ENCODE results near the gene CCDC6.

Gene CCDC6

GRCh38 chr10:59825932-59826331, 80.4 kb downstream of the CCDC6 start:
- H3K4me1 ChIP-seq (ENCODE audit: control insufficient read depth in 2 of 2, insufficient read depth in 1 of 2, low read depth in 1 of 2, low read length in 2 of 2) = no peaks in the 10 kb centered on the region
- no peak overlapping the region for H3K23ac ChIP-seq (ENCODE audit: low read depth, low read length, poor library complexity)
- no peak overlapping the region for H4K8ac ChIP-seq (ENCODE audit: low read depth, low read length)
- peaks cover 2 to 23% of the 10 kb centered on the region in 2 donors for H3K36me3 ChIP-seq (replicated peaks in 1 of 2; ENCODE audit: control insufficient read depth in 2 of 2, insufficient read depth in 2 of 2, low read length in 2 of 2)
- H4K91ac ChIP-seq (ENCODE audit: low read depth, low read length, poor library complexity) = no peak overlapping the region
- H2BK120ac ChIP-seq (ENCODE audit: low read depth, low read length) = no peak overlapping the region
- H2BK15ac ChIP-seq (ENCODE audit: low read length) = no peak overlapping the region
- no peak overlapping the region for H2BK5ac ChIP-seq (ENCODE audit: low read length)
- H3K14ac ChIP-seq (ENCODE audit: low read length) = no peak overlapping the region
- peaks cover 4 to 26% of the 10 kb centered on the region in 2 donors for H3K9me3 ChIP-seq (replicated peaks in 1 of 2; ENCODE audit: control insufficient read depth in 2 of 2, insufficient read depth in 1 of 2, low read depth in 1 of 2, low read length in 2 of 2)
- no peak overlapping the region for H2AFZ ChIP-seq (ENCODE audit: low read length)
- H2AK5ac ChIP-seq (ENCODE audit: low read depth, low read length) = no peak overlapping the region
- no peak overlapping the region for H3K9ac ChIP-seq (ENCODE audit: low read depth, low read length, poor library complexity)
- no peak overlapping the region for H3K4me3 ChIP-seq (ENCODE audit: low read length in 2 of 2)
- H3K18ac ChIP-seq (ENCODE audit: low read length) = no peak overlapping the region
- no peak overlapping the region for H3K4me2 ChIP-seq (ENCODE audit: insufficient read depth, low read length, poor library complexity, severe bottlenecking)
- H3K27ac ChIP-seq (replicated peaks; ENCODE audit: low read length) = no peak overlapping the region
- no peaks in the 10 kb centered on the region for H3K27me3 ChIP-seq (ENCODE audit: control insufficient read depth in 3 of 3, insufficient read depth in 3 of 3, low read depth in 1 of 3, low read length in 3 of 3)
- no peak overlapping the region for H2BK12ac ChIP-seq (ENCODE audit: low read length)
- H3K79me1 ChIP-seq (ENCODE audit: low read depth, low read length) = peaks cover 2% of the 10 kb centered on the region
- no peak for DNase-seq (ENCODE audit: low spot score)
- no peak overlapping the region for H3K4ac ChIP-seq (ENCODE audit: low read length)

- Histone ChIP-seq H3K9me3 (replicated peaks in 1 of 2; ENCODE audit: control insufficient read depth in 2 of 2, insufficient read depth in 1 of 2, low read depth in 1 of 2, low read length in 2 of 2) (peaks cover 4 to 26% of the 10 kb centered on the region in 2 donors), H2BK5ac (ENCODE audit: low read length) (no peak overlapping the region)
These were observed 82.6 kb downstream of the CCDC6 start for GRCh38 chr10:59823751-59824150.

GRCh38 chr10:59823111-59823510, 83.2 kb downstream of the CCDC6 start:
- H3K18ac ChIP-seq (ENCODE audit: low read length) = peak overlapping the region; percentile 12
- H3K4me3 ChIP-seq (ENCODE audit: low read length in 2 of 2) = no peak overlapping the region
- peak overlapping the region; percentile 29 for H2BK120ac ChIP-seq (ENCODE audit: low read depth, low read length)
- no peak overlapping the region for H4K91ac ChIP-seq (ENCODE audit: low read depth, low read length, poor library complexity)
- WGBS, 2 donors (ENCODE audit: extremely low coverage in 2 of 2, insufficient read length in 2 of 2, insufficient replicate concordance in 1 of 2) = no CpG with 5 or more reads among the region's 6 CpGs
- H3K79me1 ChIP-seq (ENCODE audit: low read depth, low read length) = no peaks in the 10 kb centered on the region
- H4K8ac ChIP-seq (ENCODE audit: low read depth, low read length) = no peak overlapping the region
- H3K4ac ChIP-seq (ENCODE audit: low read length) = no peak overlapping the region
- H3K9ac ChIP-seq (ENCODE audit: low read depth, low read length, poor library complexity) = no peak overlapping the region
- peaks cover 0 to 17% of the 10 kb centered on the region in 2 donors for H3K36me3 ChIP-seq (replicated peaks in 1 of 2; ENCODE audit: control insufficient read depth in 2 of 2, insufficient read depth in 2 of 2, low read length in 2 of 2)
- H3K23ac ChIP-seq (ENCODE audit: low read depth, low read length, poor library complexity) = no peak overlapping the region
- no peaks in the 10 kb centered on the region for H3K4me1 ChIP-seq (ENCODE audit: control insufficient read depth in 2 of 2, insufficient read depth in 1 of 2, low read depth in 1 of 2, low read length in 2 of 2)
- H3K4me2 ChIP-seq (ENCODE audit: insufficient read depth, low read length, poor library complexity, severe bottlenecking) = no peak overlapping the region
- H3K14ac ChIP-seq (ENCODE audit: low read length) = no peak overlapping the region
- no peak overlapping the region for H2BK15ac ChIP-seq (ENCODE audit: low read length)
- H2BK12ac ChIP-seq (ENCODE audit: low read length) = no peak overlapping the region
- H2AK5ac ChIP-seq (ENCODE audit: low read depth, low read length) = no peak overlapping the region
- no peaks in the 10 kb centered on the region for H3K27me3 ChIP-seq (ENCODE audit: control insufficient read depth in 3 of 3, insufficient read depth in 3 of 3, low read depth in 1 of 3, low read length in 3 of 3)
- H2BK5ac ChIP-seq (ENCODE audit: low read length) = no peak overlapping the region
- H3K9me3 ChIP-seq (replicated peaks in 1 of 2; ENCODE audit: control insufficient read depth in 2 of 2, insufficient read depth in 1 of 2, low read depth in 1 of 2, low read length in 2 of 2) = peaks cover 4 to 26% of the 10 kb centered on the region in 2 donors
- no peak for DNase-seq (ENCODE audit: low spot score)
- no peak overlapping the region for H3K27ac ChIP-seq (replicated peaks; ENCODE audit: low read length)
- H2AFZ ChIP-seq (ENCODE audit: low read length) = no peak overlapping the region

More at GRCh38 chr10:59823751-59824150, 82.6 kb downstream of the CCDC6 start:
- Histone ChIP-seq H3K27me3 (ENCODE audit: control insufficient read depth in 3 of 3, insufficient read depth in 3 of 3, low read depth in 1 of 3, low read length in 3 of 3) (no peaks in the 10 kb centered on the region), H3K79me1 (ENCODE audit: low read depth, low read length) (no peaks in the 10 kb centered on the region), H2BK15ac (ENCODE audit: low read length) (no peak overlapping the region), H2BK12ac (ENCODE audit: low read length) (no peak overlapping the region), H3K23ac (ENCODE audit: low read depth, low read length, poor library complexity) (no peak overlapping the region), H3K9ac (ENCODE audit: low read depth, low read length, poor library complexity) (no peak overlapping the region), H3K18ac (ENCODE audit: low read length) (no peak overlapping the region), H3K4me2 (ENCODE audit: insufficient read depth, low read length, poor library complexity, severe bottlenecking) (no peak overlapping the region), H2AK5ac (ENCODE audit: low read depth, low read length) (no peak overlapping the region), H4K91ac (ENCODE audit: low read depth, low read length, poor library complexity) (no peak overlapping the region), H2AFZ (ENCODE audit: low read length) (no peak overlapping the region), H3K4me1 (ENCODE audit: control insufficient read depth in 2 of 2, insufficient read depth in 1 of 2, low read depth in 1 of 2, low read length in 2 of 2) (no peaks in the 10 kb centered on the region), H3K27ac (replicated peaks; ENCODE audit: low read length) (no peak overlapping the region), H3K4me3 (ENCODE audit: low read length in 2 of 2) (no peak overlapping the region), H2BK120ac (ENCODE audit: low read depth, low read length) (no peak overlapping the region), H4K8ac (ENCODE audit: low read depth, low read length) (no peak overlapping the region), H3K4ac (ENCODE audit: low read length) (no peak overlapping the region), H3K36me3 (replicated peaks in 1 of 2; ENCODE audit: control insufficient read depth in 2 of 2, insufficient read depth in 2 of 2, low read length in 2 of 2) (peaks cover 0 to 12% of the 10 kb centered on the region in 2 donors), H3K14ac (ENCODE audit: low read length) (no peak overlapping the region)
- no peak for DNase-seq (ENCODE audit: low spot score)

DNA sequence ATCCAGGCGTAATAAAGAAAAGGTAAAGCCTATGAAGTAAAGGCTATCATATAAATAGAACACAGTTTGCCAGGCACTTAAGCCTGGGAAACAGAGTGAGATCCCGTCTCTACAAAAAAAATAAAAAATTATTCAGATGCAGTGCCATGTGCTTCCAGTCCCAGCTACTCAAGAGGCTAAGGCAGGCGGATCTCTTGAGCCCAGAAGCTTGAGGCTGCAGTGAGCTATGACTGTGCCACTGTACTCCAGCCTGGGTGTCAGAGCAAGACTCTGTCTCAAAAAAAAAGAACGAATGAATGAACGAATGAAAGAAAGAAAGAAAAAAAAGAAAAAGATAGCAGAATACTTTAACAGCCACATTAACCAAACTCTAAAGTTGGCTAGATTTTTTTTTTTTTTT, 85.9 kb downstream of the CCDC6 start:
- Histone ChIP-seq H3K27ac (replicated peaks; ENCODE audit: low read length) (no peak overlapping the region), H3K18ac (ENCODE audit: low read length) (no peak overlapping the region), H3K9me3 (replicated peaks in 1 of 2; ENCODE audit: control insufficient read depth in 2 of 2, insufficient read depth in 1 of 2, low read depth in 1 of 2, low read length in 2 of 2) (peaks cover 4 to 26% of the 10 kb centered on the region in 2 donors), H2BK120ac (ENCODE audit: low read depth, low read length) (no peak overlapping the region), H3K4ac (ENCODE audit: low read length) (no peak overlapping the region), H3K36me3 (replicated peaks in 1 of 2; ENCODE audit: control insufficient read depth in 2 of 2, insufficient read depth in 2 of 2, low read length in 2 of 2) (peaks cover 0 to 23% of the 10 kb centered on the region in 2 donors), H2BK12ac (ENCODE audit: low read length) (no peak overlapping the region), H3K4me2 (ENCODE audit: insufficient read depth, low read length, poor library complexity, severe bottlenecking) (no peak overlapping the region), H3K4me1 (ENCODE audit: control insufficient read depth in 2 of 2, insufficient read depth in 1 of 2, low read depth in 1 of 2, low read length in 2 of 2) (no peaks in the 10 kb centered on the region), H3K79me1 (ENCODE audit: low read depth, low read length) (no peaks in the 10 kb centered on the region), H2AK5ac (ENCODE audit: low read depth, low read length) (no peak overlapping the region), H3K14ac (ENCODE audit: low read length) (no peak overlapping the region), H3K23ac (ENCODE audit: low read depth, low read length, poor library complexity) (no peak overlapping the region), H3K4me3 (ENCODE audit: low read length in 2 of 2) (no peak overlapping the region), H2AFZ (ENCODE audit: low read length) (no peak overlapping the region), H4K8ac (ENCODE audit: low read depth, low read length) (no peak overlapping the region), H4K91ac (ENCODE audit: low read depth, low read length, poor library complexity) (no peak overlapping the region), H3K27me3 (ENCODE audit: control insufficient read depth in 3 of 3, insufficient read depth in 3 of 3, low read depth in 1 of 3, low read length in 3 of 3) (no peaks in the 10 kb centered on the region), H2BK15ac (ENCODE audit: low read length) (no peak overlapping the region), H2BK5ac (ENCODE audit: low read length) (no peak overlapping the region), H3K9ac (ENCODE audit: low read depth, low read length, poor library complexity) (no peak overlapping the region)
- no peak for DNase-seq (ENCODE audit: low spot score)
- WGBS, 2 donors (ENCODE audit: extremely low coverage in 2 of 2, insufficient read length in 2 of 2, insufficient replicate concordance in 1 of 2) = no CpG with 5 or more reads among the region's 5 CpGs
